ENCODE measurements around the gene ZSCAN5A. TPM values are rescaled to one million over a fixed set of nuclear protein-coding genes. Genes with fewer than 3 reads are reported as not detected.
"Not testable (repeated sequence)": the region's sequence is repeated elsewhere in the genome, so short reads cannot be mapped to it uniquely, and the experiment has no call there.

Gene ZSCAN5A
- polyA plus RNA-seq, 1 of the 3 experiments (the other 2 are of a cell fraction) = 6.8 TPM

DNA sequence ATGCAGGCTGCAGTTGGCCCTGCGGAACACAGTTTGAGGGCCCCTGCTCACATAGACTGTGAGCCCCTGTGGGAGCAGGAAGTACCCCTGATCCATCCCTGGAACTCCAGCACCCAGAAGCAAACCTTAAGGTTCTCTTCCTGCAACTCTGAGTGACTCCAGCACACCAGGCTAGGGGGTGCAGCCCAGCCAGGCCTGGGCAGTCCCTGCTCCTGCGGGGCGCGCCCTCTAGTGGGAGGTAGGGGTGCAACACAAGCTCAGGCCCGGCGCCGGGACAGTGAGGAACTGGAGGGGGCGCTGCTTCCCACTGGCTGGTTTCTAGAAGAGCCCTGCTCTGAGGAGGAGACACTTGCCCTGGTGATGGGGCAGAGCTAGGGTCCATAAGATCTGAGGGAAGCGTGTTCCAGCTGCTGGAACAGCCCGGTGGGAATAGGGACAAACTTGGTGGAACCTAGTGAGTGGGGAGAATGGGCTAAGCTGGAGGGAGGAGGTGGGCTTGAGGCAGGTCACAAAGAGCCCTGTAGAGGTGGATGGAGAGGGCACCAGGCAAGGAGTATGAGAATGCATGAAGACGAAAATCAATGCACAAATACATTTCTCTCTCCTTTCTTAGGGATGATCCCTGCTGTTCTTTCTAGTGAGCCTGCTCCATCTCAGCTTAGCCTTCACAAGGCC, 5.0 kb downstream of the ZSCAN5A start (continued):
- TF ChIP-seq, protein P1, sequence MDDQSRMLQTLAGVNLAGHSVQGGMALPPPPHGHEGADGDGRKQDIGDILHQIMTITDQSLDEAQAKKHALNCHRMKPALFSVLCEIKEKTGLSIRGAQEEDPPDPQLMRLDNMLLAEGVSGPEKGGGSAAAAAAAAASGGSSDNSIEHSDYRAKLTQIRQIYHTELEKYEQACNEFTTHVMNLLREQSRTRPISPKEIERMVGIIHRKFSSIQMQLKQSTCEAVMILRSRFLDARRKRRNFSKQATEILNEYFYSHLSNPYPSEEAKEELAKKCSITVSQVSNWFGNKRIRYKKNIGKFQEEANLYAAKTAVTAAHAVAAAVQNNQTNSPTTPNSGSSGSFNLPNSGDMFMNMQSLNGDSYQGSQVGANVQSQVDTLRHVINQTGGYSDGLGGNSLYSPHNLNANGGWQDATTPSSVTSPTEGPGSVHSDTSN (IDR thresholded peaks at IDR 0.05) = no peak

DNA sequence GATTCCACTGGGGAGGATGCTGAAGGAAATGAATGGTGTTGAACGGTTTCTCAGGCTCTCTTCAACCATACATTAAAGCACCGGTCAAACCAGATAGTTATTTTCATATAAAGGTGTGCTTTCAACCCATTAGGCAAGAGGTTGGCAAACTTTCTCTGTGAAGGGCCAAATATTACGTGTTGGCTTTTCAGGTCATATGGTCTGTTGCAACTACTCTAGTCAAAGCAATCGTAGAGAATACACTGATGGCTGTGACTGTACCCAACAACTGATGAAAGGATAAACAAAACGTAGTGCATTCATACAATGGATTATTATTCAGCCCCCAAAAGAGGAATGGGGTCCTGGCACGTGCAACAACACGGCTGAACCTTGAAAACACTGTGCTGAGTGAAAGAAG, 5.8 kb downstream of the ZSCAN5A start:
- ChIA-PET POLR2A (no interaction called here), CTCF (interaction anchor here (1.3 kb wide), 1 partner anchor 10 kb away, joined by 3 read pairs; no protein-coding TSS in a partner anchor)
- H3K27me3 ChIP-seq (ENCODE audit: insufficient read depth) = no peaks in the 10 kb centered on the region
- H3K4me3 ChIP-seq (ENCODE audit: low read depth in 2 of 2, low read length in 1 of 2) = no peak overlapping the region
- H3K4me2 ChIP-seq = no peak overlapping the region
- no peak for TF ChIP-seq SMC3 (IDR thresholded peaks at IDR 0.05; ENCODE audit: low read depth, low read length)
- TF ChIP-seq MEF2A (IDR thresholded peaks at IDR 0.05; ENCODE audit: borderline replicate concordance, low read depth) = no peak
- no peak for TF ChIP-seq TAF1 (IDR thresholded peaks at IDR 0.05; ENCODE audit: borderline replicate concordance, low read depth, low read length)
- no peak for TF ChIP-seq GABPA (IDR thresholded peaks at IDR 0.05; ENCODE audit: low read depth)
- TF ChIP-seq SIN3A (IDR thresholded peaks at IDR 0.05; ENCODE audit: borderline replicate concordance, low read depth, low read length) = no peak
- no peak for TF ChIP-seq RAD21 (IDR thresholded peaks at IDR 0.05; ENCODE audit: low read length)
- TF ChIP-seq, protein P2, sequence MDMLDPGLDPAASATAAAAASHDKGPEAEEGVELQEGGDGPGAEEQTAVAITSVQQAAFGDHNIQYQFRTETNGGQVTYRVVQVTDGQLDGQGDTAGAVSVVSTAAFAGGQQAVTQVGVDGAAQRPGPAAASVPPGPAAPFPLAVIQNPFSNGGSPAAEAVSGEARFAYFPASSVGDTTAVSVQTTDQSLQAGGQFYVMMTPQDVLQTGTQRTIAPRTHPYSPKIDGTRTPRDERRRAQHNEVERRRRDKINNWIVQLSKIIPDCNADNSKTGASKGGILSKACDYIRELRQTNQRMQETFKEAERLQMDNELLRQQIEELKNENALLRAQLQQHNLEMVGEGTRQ (IDR thresholded peaks at IDR 0.05; ENCODE audit: borderline replicate concordance, low read depth, low read length) = no peak
- no peak for TF ChIP-seq POLR2AphosphoS5 (IDR thresholded peaks at IDR 0.05; ENCODE audit: low read depth, low read length)
- TF ChIP-seq NRF1 (IDR thresholded peaks at IDR 0.05; ENCODE audit: low read depth, low read length) = no peak
- TF ChIP-seq, protein P1 (IDR thresholded peaks at IDR 0.05) = no peak
- H3K9me3 ChIP-seq = no peaks in the 10 kb centered on the region
- peaks cover 0 to 2% of the 10 kb centered on the region in 2 experiments; a peak in 2 of 4 replicates for H3K4me1 ChIP-seq (ENCODE audit: control insufficient read depth in 1 of 2, insufficient read depth in 2 of 2, low read depth in 1 of 2, low read length in 1 of 2)
- no peaks in the 10 kb centered on the region for H3K9me2 ChIP-seq
- H3K79me2 ChIP-seq (ENCODE audit: insufficient read depth) = peaks cover 3% of the 10 kb centered on the region
- 87% methylated on average over 7 of the region's 7 CpGs for WGBS (ENCODE audit: low lambda C conversion rate)
- no peaks in the 10 kb centered on the region for H4K20me1 ChIP-seq (ENCODE audit: insufficient read depth)
- no peak overlapping the region for H3K27ac ChIP-seq (ENCODE audit: low read depth in 2 of 2, low read length in 1 of 2)
- peaks cover 25 to 41% of the 10 kb centered on the region in 2 experiments for H3K36me3 ChIP-seq (replicated peaks in 1 of 2; ENCODE audit: control insufficient read depth in 1 of 2, insufficient read depth in 2 of 2, low read length in 1 of 2)
- H2AFZ ChIP-seq (ENCODE audit: low read depth) = no peak overlapping the region
- H3F3A ChIP-seq (replicated peaks; ENCODE audit: insufficient read depth) = peaks cover 4% of the 10 kb centered on the region
- DNase-seq = no peak
- H3K9ac ChIP-seq = no peak overlapping the region

DNA sequence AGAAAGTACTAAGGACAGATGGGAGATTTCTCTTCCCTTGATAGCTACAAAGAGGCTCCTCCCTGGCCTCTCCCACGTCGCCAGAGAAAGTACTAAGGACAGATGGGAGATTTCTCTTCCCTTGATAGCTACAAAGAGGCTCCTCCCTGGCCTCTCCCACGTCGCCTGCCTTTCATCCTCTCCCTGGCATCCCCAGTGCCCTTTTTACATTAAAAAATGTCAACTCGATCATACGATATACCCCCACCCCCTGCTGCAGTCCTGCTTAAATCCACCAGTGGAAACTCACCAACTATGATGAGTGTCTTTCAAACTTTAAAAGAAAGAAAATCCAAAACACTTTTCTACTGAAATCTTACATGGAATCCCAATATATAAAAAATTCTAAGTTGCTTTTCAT, 7.6 kb downstream of the ZSCAN5A start:
- H3K9ac ChIP-seq; H3K9me2 ChIP-seq; H3K27me3 ChIP-seq (ENCODE audit: insufficient read depth); H3K27ac ChIP-seq (ENCODE audit: low read depth in 2 of 2, low read length in 1 of 2); DNase-seq; H3F3A ChIP-seq (replicated peaks; ENCODE audit: insufficient read depth); H3K79me2 ChIP-seq (ENCODE audit: insufficient read depth); H3K9me3 ChIP-seq; H3K4me1 ChIP-seq (ENCODE audit: control insufficient read depth in 1 of 2, insufficient read depth in 2 of 2, low read depth in 1 of 2, low read length in 1 of 2); POLR2A ChIA-PET; H2AFZ ChIP-seq (ENCODE audit: low read depth); H4K20me1 ChIP-seq (ENCODE audit: insufficient read depth); H3K4me2 ChIP-seq; H3K4me3 ChIP-seq (ENCODE audit: low read depth in 2 of 2, low read length in 1 of 2): not testable (repeated sequence)
- CTCF ChIA-PET = interaction anchor here (0.6 kb wide), 1 partner anchor 200 kb away, joined by 3 read pairs; no protein-coding TSS in a partner anchor
- H3K36me3 ChIP-seq (replicated peaks in 1 of 2; ENCODE audit: control insufficient read depth in 1 of 2, insufficient read depth in 2 of 2, low read length in 1 of 2) = peaks cover 15 to 34% of the 10 kb centered on the region in 2 experiments
- WGBS (ENCODE audit: low lambda C conversion rate) = 88% methylated on average over 6 of the region's 6 CpGs
